Cerebellar cortex (tissue), 1 donor: ENCODE results near the gene CTSD.

Experiments used
- DNase-seq: peaks from one replicate; pipeline ENCODE4 v3.0.0-alpha.2; 2015; ENCODE audit warnings: low spot score

CTSD gene

DNA sequence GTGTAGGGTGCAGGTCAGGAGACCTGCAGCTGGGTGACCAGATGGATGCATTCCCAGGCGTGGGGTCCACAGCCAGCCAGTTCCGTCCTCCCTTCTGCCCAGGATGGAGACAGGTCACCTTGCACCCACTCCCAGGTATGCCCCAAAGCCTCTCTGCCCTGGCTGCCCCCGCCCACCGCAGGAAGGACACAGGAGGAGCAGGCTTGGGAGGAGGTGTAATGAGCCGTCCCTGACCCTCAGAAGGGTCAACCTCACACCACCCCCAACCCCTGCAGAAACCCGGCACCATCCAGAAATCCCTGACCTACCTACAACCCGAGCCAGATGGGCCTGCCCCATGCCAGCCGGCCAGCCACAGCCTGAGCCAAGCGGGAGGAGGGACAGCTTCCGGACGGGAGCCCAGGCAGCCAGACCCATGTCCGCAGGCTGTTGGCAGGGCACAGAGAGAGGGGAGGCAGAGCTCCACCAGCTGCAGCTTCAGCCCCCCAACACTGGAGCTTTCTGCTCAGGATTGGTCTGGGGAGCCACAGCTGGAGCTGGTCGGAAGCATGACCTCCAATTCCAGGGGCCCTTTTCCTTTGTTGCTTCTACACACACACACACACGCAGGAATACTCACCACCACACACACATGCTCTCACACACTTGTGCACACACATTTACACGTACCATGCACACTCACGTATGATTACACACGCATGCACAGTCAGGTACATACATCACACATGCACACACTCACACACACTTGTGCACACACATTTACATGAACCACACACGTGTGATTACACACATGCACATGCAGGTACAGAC is 18.6 kb downstream of the CTSD start:
- DNase-seq, result peak; percentile 87

GRCh38 chr11:1744137-1744886 is 19.4 kb downstream of the CTSD start:
- peak; percentile 65 for DNase-seq

DNA sequence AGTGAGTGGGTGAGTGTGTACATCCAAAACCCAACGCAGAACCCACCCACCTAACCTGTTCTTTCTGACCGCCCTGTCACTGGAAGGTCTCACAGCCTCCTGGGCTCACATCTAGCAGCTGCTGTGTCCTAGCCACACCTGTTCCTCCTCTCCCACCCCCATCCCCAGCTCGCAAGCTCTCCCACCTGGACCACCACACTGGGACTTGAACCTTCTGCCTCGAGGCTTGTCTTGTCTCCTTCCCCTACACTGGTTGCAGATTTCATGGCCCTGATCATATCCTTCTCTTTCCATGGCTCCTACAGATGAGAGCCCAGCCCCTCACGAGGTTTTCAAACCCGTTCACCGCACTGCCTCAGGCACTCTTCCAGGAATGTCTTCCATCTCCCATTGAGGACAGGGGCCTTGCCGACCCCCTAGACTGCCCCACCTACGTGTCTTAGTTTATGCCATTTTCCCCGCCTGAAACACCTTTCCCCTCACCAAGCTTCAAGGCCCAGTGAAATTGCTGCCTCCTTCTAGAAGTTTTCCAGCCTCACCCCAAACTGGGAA is 20.1 kb downstream of the CTSD start:
- no peak for DNase-seq

- no peak for DNase-seq
Observed at GRCh38 chr11:1742869-1743584, 20.7 kb downstream of the CTSD start.

DNA sequence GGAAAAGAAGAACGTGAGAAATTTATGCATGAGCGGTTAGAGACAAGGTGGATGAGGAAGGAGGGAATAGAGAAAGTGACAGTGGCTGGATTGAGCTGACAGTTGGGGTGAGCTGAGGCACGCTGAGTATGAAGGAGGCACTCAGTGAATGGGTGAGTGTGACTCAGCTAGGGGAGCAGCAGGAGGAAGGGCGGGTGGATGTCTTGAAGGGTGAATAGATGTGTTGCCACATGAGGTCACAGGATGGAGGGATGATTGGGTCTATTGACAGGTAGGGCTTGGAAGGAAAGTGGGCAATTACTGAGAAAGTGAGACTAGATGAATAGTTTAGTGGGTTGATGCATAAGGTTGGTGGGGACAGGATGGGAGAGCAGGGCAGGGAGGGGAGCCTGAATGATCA is 21.4 kb downstream of the CTSD start:
- DNase-seq, result no peak

DNA sequence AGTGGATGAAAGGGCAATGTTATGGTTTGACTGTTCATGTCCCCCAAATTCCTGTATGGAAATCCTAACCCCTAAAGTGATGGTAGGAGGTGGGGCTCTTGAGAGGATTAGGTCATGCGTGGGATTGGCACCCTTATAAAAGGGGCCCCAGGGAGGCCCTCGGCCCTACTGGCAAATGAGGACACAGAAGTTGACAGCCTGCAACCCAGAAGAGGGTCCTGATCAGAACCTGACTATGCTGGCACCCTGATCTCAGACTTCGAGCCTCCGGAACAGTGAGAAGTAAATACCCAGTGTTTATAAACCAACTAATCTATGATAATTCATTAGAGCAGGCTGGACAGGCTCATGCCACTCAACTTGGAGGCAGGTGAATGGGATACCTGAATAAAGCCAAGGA is 22.0 kb downstream of the CTSD start:
- DNase-seq, result no peak

- no peak for DNase-seq
Observed at GRCh38 chr11:1740786-1741530, 22.8 kb downstream of the CTSD start.

DNA sequence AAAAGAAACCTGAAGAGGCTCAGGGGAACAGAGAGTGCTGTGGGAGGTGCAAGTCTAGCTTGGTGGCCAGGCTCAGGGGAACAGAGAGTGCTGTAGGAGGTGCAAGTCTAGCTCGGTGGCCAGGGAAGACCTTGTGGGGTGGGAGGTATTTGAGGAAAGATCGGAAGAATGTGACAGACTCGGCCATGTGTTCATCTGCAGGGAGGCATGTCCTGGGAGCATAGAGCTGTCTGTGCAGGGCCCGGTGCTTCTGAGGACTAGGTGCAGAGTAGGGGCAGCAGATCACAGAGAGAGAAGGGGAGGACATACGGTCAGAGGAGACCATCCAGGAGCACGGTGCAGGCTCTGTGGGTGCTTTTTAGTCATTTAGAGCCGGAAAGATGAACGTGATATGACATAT is 24.2 kb downstream of the CTSD start:
- peak; percentile 52 for DNase-seq

GRCh38 chr11:1738380-1738779 is 25.3 kb downstream of the CTSD start:
- DNase-seq, result no peak

- no peak for DNase-seq
Observed at GRCh38 chr11:1737080-1737757, 26.5 kb downstream of the CTSD start.

DNA sequence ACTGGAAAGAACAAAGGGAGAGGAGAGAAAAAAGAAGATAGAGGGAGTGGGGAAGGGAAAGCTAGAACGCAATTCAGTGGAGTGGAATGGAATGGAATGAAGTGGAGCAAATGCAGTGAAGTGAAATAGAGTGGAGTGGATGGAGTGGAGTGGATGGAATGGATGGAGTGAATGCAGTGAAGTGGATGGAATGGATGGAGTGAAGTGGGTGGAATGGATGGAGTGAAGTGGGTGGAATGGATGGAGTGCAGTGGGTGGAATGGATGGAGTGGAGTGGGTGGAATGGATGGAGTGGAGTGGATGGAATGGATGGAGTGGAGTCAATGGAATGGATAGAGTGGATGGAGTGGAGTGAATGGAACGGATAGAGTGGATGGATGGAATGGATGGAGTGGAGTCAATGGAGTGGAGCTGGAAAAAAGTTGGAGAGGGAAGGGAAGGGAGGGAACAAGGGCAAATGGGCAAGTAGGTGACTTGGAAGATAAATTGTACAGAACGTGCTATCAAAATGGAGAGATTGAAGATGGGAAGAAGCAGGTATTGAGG is 27.2 kb downstream of the CTSD start:
- no peak for DNase-seq

DNA sequence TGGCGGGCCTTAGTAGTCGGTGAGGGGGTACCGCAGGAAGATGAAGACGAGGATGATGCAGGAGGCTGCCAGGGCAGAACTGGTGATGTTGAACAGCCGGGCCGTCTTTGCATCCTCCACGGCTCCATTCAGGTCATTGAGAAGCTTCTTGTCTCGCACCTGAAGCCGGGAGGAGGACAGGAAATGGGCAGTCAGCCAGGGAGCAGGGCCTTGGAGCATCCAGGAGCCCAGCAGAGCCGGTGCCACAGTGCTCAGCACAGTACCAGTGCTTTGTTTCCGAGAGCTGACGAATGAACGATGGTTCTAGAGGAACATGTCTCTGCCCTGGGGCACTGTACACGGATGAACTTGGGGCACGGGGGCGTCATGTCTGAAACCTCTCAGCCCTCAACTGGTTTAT is 28.5 kb downstream of the CTSD start:
- DNase-seq, result peak; percentile 53

GRCh38 chr11:1734641-1735081 is 29.1 kb downstream of the CTSD start:
- no peak for DNase-seq

DNA sequence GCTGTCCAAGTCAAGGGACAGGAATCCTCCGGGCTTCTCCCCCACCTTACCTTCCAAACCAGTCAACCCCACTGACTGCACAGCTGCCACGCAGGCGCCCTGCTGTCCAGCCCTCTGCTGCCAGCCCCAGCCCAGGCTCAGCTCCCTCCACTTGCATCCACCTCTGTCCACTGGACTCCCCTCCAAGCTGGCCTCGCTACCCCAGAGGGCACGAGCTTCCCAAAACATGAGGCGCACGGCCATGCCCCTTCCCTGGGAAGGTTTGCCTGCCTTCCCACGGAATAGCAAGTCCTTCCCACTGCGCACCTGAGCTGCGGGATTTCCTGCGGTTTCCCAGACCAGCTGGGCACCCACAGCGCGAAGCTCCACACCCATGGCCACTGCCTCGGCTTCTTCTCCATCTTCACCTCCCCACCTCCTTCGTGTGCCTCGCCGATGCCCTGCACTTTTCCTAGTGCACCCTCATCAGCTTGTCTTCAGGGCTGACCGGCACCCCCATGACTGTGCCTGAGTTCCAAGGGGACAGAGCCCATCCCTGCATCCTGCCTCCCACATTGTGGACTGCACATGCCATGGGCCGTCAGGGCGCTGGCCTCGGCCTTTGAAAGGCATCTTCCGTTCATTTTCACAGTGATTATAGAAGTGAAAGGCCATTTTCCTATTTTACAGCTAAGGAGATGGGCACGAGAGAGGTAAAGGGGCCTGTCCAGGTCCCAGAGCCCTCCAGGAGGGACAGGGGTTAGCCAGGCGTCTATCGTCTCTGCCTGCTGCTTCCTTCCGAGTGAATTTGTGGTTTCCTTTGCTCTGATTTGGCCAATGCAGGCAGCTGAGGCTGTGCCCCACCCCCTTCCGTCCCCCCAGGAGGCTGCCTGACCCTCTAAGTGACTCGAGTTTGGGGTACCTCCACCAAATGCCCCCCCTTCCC is 29.7 kb downstream of the CTSD start:
- DNase-seq, result no peak

DNA sequence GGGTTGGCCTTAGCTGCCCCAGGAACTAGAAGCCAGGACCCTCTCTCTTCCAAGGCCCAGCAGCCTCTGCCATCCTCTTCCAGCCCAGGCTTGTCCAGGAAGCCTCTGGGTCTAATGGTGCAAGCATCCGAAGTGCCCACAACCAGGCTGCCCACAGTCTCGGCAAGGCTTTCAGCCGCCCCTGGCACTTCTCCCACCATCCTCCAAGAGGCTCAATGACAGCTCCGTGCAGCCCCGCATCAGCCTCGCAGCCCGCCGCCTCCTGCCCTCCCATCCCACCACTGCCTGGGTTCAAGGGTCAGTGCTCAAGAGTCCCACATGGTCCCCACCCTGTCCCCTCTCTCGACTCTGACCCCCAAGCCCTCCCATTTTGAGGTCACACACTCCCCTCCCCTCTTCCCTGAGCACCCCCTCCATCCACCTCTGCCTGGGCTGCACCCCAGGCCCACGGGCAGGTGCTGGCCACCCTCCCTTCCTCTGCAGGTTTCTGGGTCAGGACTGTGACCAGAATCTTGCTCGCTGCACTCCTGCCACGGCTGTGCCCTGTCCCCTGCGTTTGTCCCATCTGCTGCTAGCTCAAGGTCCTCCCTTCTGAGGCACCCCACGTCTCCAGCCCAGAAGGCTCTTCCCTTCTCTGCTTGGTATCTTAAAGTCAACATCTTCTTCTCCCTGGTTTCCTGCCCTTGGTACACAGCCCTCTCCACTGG is 30.6 kb downstream of the CTSD start:
- DNase-seq, result no peak

DNA sequence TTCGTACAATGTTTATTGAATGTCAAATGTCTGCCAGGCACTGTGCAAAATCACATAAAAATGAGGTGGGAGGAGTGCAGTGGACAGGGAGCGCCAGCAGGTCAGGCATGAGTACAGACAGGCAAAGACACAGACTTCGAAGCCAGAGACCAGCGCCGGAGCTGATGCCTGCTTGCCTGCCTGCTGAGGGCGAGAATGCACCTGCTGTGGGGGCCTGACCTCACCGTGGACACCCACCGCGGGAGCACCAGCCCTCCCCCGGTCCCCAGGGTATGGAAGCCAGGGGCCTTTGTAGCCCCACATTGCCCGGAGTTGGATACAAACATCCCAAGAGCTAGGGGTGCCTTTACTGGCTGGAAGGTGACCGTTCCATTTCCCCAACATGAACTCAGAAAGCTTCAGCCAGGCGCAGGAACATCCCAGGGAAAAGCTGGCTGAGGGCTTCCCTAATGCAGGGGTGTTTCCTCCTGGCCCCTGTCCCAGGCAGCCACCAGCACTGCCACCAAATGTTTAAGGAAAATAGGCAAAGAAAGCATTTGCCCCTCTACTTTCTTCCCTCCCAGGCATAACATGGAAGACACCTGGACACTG is 31.2 kb downstream of the CTSD start:
- DNase-seq, result no peak

- DNase-seq, result no peak
Observed at GRCh38 chr11:1731451-1732059, 32.2 kb downstream of the CTSD start.

DNA sequence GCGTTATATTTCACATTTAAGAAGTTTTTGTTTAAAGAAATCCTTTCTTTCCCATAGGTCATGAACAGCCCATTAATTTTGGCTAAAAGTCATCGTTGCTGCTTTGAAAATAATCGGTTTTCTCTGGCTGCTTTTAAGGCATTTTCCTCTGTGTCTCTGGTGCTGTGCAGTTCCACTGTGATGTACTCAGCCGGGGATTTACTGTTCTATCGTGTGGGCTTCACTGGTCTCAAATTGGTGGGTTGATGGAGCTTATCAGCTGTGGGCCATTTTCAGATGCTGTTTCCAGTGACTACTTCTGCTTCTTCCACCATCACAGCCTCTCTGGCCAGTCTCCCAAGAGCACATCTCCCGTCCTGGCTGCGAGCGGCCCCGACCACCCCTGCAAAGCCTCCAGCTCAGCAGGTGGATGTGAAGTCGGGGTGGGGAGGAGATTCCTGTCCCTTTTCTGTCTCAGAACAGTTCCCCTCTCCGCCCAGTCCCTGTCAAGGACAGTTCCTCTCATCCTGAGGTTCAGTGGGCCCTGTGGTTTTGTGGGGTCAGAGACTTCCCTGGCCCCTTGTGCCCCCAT is 33.6 kb downstream of the CTSD start:
- no peak for DNase-seq
